WTC11 (cell line): Measurements from ENCODE around the gene OTOG. TPM values are rescaled to one million over a fixed set of nuclear protein-coding genes. Genes with fewer than 3 reads are reported as not detected.

Source experiments
- ATAC-seq: fragments of 200-7000 bp; cut with Tn5 transposase; 2 replicates; pipeline ENCODE4 v1.10.0; 2021; ENCODE audit warnings: mild to moderate bottlenecking, moderate library complexity
- CTCF ChIA-PET: fragments of 300-600 bp; sonication (Branson Sonifier 250); formaldehyde crosslinking; loops from one replicate; lab custom pipeline; 2021; ENCODE audit warnings: antibody characterized with exemption; lab: Charles Lee
- POLR2A ChIA-PET: fragments of 350-600 bp; sonication (Branson Sonifier 250); formaldehyde crosslinking; loops from one replicate; lab custom pipeline; 2021; ENCODE audit warnings: antibody characterized with exemption; lab: Charles Lee
- DNase-seq: peaks from one replicate; pipeline ENCODE4 v3.0.0; 2021; ENCODE audit warnings: low spot score
- H3K27ac Mint-ChIP-seq: 2 replicates; pipeline ENCODE4 v1.8.0; 2021; ENCODE audit warnings: mixed read lengths
- H3K27me3 Mint-ChIP-seq: 2 replicates; pipeline ENCODE4 v1.8.0; 2021; ENCODE audit warnings: low read depth, mild to moderate bottlenecking, moderate library complexity, mixed read lengths
- H3K36me3 Mint-ChIP-seq: 2 replicates; pipeline ENCODE4 v1.8.0; 2021; ENCODE audit warnings: mixed read lengths
- H3K4me1 Mint-ChIP-seq: 2 replicates; pipeline ENCODE4 v1.8.0; 2022; ENCODE audit warnings: mixed read lengths
- H3K4me3 Mint-ChIP-seq: 2 replicates; pipeline ENCODE4 v1.8.0; 2021; ENCODE audit warnings: mild to moderate bottlenecking, moderate library complexity, mixed read lengths
- H3K9me3 Mint-ChIP-seq: 2 replicates; pipeline ENCODE4 v1.8.0; 2021; ENCODE audit warnings: mixed read lengths
- AFF4 ChIP-seq: sonication (generic); formaldehyde crosslinking; IDR thresholded peaks from 2 replicates; pipeline ENCODE4 v1.8.1; 2023; ENCODE audit warnings: mild to moderate bottlenecking, missing genetic modification reagents, borderline replicate concordance
- ATF1 ChIP-seq: sonication (generic); formaldehyde crosslinking; IDR thresholded peaks from 2 replicates; pipeline ENCODE4 v1.8.1; 2023; ENCODE audit warnings: mild to moderate bottlenecking, moderate library complexity, missing genetic modification reagents
- ATF3 ChIP-seq: sonication (generic); formaldehyde crosslinking; conservative IDR thresholded peaks from 2 replicates; pipeline ENCODE4 v1.8.1; 2022; ENCODE audit warnings: mild to moderate bottlenecking, missing genetic modification reagents
- ATF6 ChIP-seq: sonication (generic); formaldehyde crosslinking; IDR thresholded peaks from 2 replicates; pipeline ENCODE4 v1.8.1; 2023; ENCODE audit warnings: mild to moderate bottlenecking, missing genetic modification reagents
- ELF4 ChIP-seq: sonication (generic); formaldehyde crosslinking; IDR thresholded peaks from 2 replicates; pipeline ENCODE4 v1.8.1; 2022; ENCODE audit warnings: low read depth, mild to moderate bottlenecking, moderate library complexity, missing genetic modification reagents
- ETV6 ChIP-seq: sonication (generic); formaldehyde crosslinking; IDR thresholded peaks from 2 replicates; pipeline ENCODE4 v1.8.1; 2022; ENCODE audit warnings: mild to moderate bottlenecking, missing genetic modification reagents
- FOXJ3 ChIP-seq: sonication (generic); formaldehyde crosslinking; IDR thresholded peaks from 2 replicates; pipeline ENCODE4 v1.9.0; 2021; ENCODE audit warnings: missing genetic modification reagents, mild to moderate bottlenecking, borderline replicate concordance
- GABPB1 ChIP-seq: sonication (generic); formaldehyde crosslinking; IDR thresholded peaks from 2 replicates; pipeline ENCODE4 v1.8.1; 2023; ENCODE audit warnings: mild to moderate bottlenecking, missing genetic modification reagents
- GRHL2 ChIP-seq: fragments of 250-450 bp; sonication (Bioruptor Pico); IDR thresholded peaks from 2 replicates; pipeline ENCODE4 v1.8.0; 2022; ENCODE audit warnings: mild to moderate bottlenecking, moderate library complexity; ENCODE audit not compliant: insufficient replicate concordance, severe bottlenecking
- MXD4 ChIP-seq: fragments of 250-450 bp; sonication (Bioruptor Pico); IDR thresholded peaks from 2 replicates; pipeline ENCODE4 v1.8.0; 2021; ENCODE audit warnings: mild to moderate bottlenecking, moderate library complexity, borderline replicate concordance
- NR3C1 ChIP-seq: sonication (generic); formaldehyde crosslinking; conservative IDR thresholded peaks from 2 replicates; pipeline ENCODE4 v1.8.1; 2023; ENCODE audit warnings: low read depth, mild to moderate bottlenecking, missing genetic modification reagents
- PRRX2 ChIP-seq: fragments of 250-450 bp; sonication (Bioruptor Pico); IDR thresholded peaks from 2 replicates; pipeline ENCODE4 v1.8.0; 2021; ENCODE audit warnings: mild to moderate bottlenecking
- RORB ChIP-seq: fragments of 250-450 bp; sonication (Bioruptor Pico); IDR thresholded peaks from 2 replicates; pipeline ENCODE4 v1.9.0; 2021; ENCODE audit warnings: mild to moderate bottlenecking
- SP1 ChIP-seq: sonication (generic); formaldehyde crosslinking; conservative IDR thresholded peaks from 2 replicates; pipeline ENCODE4 v1.8.1; 2022; ENCODE audit warnings: missing genetic modification reagents
- ZNF317 ChIP-seq: sonication (generic); formaldehyde crosslinking; IDR thresholded peaks from 2 replicates; pipeline ENCODE4 v1.8.1; 2023; ENCODE audit warnings: low read depth, mild to moderate bottlenecking, moderate library complexity, missing genetic modification reagents, borderline replicate concordance
- ZNF396 ChIP-seq: fragments of 250-450 bp; sonication (Bioruptor Pico); IDR thresholded peaks from 2 replicates; pipeline ENCODE4 v1.8.0; 2021; ENCODE audit warnings: mild to moderate bottlenecking, moderate library complexity, borderline replicate concordance
- total RNA-seq: library from RNA; stranded (reverse); gene quantifications from 3 replicates; pipeline ENCODE4 v1.2.3, GENCODE V29; 2021
- TF ChIP-seq, protein P1 (sequence below): fragments of 250-450 bp; sonication (Bioruptor Pico); IDR thresholded peaks from 2 replicates; pipeline ENCODE4 v2.1.2; 2022; ENCODE audit warnings: mild to moderate bottlenecking, moderate library complexity
- TF ChIP-seq, protein P2 (sequence below): sonication (generic); formaldehyde crosslinking; IDR thresholded peaks from 2 replicates; pipeline ENCODE4 v1.8.1; 2023; ENCODE audit warnings: mild to moderate bottlenecking, moderate library complexity, missing genetic modification reagents

Gene OTOG
- total RNA-seq, 1 experiment from 2014 or later: 1.4 TPM

GRCh38 chr11:17552041-17552355 is 4.9 kb downstream of the OTOG start:
- no peaks in the 10 kb centered on the region for H3K36me3 Mint-ChIP-seq
- no peak overlapping the region for H3K27ac Mint-ChIP-seq
- H3K27me3 Mint-ChIP-seq: peaks cover 11% of the 10 kb centered on the region
- no peaks in the 10 kb centered on the region for H3K9me3 Mint-ChIP-seq
- CTCF ChIA-PET: interaction anchor here (8.4 kb wide), 1 partner anchor 23 kb away, joined by 104 read pairs; no protein-coding TSS in a partner anchor
- H3K4me3 Mint-ChIP-seq: no peak overlapping the region
- no peak for ATAC-seq
- DNase-seq: no peak
- TF ChIP-seq PRRX2 (CRISPR knock-in tag) (no peak), ZNF396 (CRISPR knock-in tag) (no peak), RORB (no peak), GRHL2 (no peak), SP1 (no peak), GABPB1 (no peak), ATF3 (no peak), ATF1 (CRISPR knock-in tag) (no peak), MXD4 (no peak), AFF4 (CRISPR knock-in tag) (no peak), ZNF317 (CRISPR knock-in tag) (no peak), ELF4 (CRISPR knock-in tag) (no peak), ETV6 (CRISPR knock-in tag) (no peak), FOXJ3 (no peak), ATF6 (CRISPR knock-in tag) (no peak), NR3C1 (CRISPR knock-in tag) (no peak)
- TF ChIP-seq, protein P1, sequence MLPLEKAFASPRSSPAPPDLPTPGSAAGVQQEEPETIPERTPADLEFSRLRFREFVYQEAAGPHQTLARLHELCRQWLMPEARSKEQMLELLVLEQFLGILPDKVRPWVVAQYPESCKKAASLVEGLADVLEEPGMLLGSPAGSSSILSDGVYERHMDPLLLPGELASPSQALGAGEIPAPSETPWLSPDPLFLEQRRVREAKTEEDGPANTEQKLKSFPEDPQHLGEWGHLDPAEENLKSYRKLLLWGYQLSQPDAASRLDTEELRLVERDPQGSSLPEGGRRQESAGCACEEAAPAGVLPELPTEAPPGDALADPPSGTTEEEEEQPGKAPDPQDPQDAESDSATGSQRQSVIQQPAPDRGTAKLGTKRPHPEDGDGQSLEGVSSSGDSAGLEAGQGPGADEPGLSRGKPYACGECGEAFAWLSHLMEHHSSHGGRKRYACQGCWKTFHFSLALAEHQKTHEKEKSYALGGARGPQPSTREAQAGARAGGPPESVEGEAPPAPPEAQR (CRISPR knock-in tag): no peak
- TF ChIP-seq, protein P2, sequence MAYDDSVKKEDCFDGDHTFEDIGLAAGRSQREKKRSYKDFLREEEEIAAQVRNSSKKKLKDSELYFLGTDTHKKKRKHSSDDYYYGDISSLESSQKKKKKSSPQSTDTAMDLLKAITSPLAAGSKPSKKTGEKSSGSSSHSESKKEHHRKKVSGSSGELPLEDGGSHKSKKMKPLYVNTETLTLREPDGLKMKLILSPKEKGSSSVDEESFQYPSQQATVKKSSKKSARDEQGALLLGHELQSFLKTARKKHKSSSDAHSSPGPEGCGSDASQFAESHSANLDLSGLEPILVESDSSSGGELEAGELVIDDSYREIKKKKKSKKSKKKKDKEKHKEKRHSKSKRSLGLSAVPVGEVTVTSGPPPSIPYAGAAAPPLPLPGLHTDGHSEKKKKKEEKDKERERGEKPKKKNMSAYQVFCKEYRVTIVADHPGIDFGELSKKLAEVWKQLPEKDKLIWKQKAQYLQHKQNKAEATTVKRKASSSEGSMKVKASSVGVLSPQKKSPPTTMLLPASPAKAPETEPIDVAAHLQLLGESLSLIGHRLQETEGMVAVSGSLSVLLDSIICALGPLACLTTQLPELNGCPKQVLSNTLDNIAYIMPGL (CRISPR knock-in tag): no peak
- POLR2A ChIA-PET: no interaction called here
- H3K4me1 Mint-ChIP-seq: peaks cover 18% of the 10 kb centered on the region
